NCI-H748 (cell line): ENCODE results near the gene AKIRIN1.
"Not testable (repeated sequence)": the region's sequence is repeated elsewhere in the genome, so short reads cannot be mapped to it uniquely, and the experiment has no call there.

ENCODE experiments used
- DNase-seq: peaks from one replicate; lab custom pipeline; 2025; ENCODE audit not compliant: unreplicated experiment; lab: John Stamatoyannopoulos, UW

The AKIRIN1 gene

DNA sequence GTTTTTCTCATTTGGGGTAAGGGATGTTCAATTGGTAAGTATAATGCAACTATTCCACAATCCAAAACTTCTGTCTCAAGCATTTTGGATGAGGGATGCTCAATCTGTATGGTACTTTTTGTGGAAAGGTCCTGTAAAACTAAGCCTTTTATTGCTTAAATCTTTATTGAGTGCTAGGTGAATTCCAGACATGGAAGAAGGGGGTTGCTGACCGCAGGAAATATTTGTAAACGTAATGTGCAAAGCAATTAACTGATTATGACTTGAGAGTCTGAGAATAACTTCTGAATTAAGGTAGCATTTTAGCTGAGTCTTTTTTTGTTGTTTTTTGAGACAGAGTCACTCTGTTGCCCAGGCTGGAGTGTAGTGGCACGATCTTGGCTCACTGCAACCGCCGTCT lies 3.1 kb downstream of the AKIRIN1 start:
- DNase-seq = no peak

DNA sequence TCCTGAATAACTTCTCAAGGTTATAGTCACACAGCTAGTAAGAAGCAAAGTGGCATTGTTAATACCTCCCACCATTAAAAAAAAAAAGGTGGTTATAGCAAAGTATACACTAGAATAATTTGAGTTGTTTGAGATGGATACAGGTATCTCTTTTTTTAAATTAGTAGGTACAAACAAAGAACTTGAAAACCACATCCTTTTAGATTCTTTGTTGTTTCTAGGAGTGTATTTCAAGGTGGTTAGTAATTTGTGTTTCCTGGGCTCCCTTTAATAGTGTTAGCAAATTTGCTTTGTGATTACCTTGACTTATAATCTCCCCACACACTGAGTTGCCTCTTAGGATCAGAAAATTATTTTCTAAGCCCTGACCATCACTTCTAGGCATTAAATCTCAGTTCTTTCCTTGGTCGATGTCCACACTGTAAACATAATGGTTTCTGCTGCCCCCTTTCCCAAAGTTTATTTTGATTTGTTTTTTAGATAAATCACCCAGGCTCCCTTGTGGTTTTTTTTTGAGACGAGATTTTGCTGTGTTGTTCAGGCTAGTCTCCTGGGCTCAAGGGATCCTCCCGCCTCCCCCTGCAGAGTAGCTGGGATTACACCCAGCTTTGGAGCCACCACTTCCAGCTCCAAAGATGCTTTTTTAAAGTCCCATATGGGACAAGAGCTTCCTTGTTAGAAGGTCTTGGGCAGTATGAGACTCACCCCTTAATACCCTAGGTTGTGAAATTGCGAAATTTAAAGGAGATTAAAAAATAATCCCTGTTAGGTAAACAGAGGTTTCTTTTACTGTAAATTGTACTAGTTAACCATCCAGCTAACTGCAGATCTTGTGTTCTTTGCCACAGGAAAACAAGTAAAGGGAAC lies 6.2 kb downstream of the AKIRIN1 start:
- no peak for DNase-seq

DNA sequence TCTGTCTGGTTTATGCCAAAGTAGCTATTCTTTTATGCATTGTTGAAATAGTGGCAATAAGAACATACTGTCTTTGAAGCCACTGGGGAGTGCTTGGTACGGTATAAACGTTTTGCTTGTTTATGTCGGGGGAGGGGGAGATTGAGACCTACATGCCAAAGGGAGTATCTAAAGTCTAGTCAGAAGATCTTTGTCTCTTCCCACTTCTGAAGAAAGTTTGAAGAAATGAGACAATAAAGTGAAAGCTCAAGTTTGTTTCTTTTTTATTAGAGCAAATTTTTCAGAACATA lies 6.8 kb downstream of the AKIRIN1 start:
- DNase-seq = no peak

DNA sequence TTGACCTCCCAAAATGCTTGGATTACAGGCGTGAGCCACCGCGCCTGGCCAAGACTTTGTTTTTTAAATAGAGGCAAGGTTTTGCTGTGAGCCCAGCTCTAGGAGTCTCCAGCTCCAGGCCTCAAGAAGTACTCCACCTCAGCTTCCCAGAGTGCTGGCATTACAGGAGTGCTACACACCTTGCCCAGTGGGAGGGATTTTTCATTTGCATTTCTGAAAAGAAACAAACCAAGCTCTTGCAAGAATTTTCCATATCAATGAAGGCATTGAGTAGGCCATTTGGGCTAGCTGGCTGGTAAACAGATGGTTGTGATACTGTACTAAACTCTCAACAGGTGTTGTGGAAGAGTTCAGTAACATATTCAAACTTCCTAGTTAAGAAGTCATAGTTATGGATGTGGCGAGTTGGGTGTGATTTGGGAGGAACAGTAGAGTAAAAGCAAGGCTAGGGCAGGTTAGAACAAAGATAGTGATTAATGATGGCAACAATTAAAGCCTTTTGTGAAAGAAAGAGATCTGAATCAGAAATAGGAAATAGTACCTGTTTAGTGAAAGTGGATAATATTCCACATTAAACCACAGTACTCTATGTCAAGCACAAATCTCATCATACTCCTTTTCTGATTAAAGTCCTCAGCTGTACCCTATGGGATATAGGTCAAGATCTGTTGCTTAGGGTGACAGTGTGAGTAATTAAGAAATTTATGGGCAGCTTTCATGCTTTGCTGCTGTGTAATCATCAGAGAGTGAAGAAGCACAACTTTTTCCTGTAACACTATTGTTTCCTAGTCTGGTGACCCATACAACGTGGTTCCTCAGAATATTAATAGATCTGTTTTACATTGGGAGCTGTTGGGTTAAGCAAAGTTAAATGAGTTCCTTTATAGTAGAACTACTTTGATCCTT lies 10.7 kb downstream of the AKIRIN1 start:
- DNase-seq = no peak

DNA sequence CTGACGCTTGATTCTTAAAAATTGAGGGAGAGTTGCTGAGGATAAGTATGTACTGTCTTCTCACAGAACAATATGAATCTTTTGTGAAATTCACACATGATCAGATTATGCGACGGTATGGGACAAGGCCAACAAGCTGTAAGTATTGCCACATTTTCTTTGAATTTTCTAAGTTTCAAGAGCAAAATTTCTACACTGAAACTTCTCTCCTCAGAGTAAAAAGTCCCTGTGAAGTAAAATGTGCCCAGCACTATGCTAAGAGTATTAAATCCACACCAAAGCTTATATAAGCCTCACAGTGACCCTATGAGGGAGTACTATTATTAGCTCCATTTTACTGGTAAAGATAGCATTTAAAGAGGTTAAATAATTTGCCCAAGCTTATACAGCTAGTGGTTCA lies 12.2 kb downstream of the AKIRIN1 start:
- DNase-seq = no peak

DNA sequence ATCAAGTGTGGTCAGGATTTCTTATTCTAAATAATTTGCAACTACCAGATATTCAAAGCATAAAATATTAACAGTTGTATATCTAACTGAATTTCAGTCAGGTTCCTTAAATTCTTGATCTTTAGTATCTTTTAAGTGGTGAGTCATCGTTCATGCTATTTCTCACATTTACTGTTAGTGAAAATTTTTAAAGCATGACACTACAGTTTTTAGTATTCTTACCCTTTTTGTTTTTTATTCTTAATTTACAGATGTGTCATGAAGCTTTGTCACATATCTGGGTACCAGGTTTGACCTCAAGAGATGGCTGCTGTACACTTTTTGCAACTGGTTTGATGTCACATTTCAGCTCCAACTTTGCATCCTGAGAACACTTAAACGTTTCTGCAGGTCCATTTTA lies 12.7 kb downstream of the AKIRIN1 start:
- DNase-seq = no peak

DNA sequence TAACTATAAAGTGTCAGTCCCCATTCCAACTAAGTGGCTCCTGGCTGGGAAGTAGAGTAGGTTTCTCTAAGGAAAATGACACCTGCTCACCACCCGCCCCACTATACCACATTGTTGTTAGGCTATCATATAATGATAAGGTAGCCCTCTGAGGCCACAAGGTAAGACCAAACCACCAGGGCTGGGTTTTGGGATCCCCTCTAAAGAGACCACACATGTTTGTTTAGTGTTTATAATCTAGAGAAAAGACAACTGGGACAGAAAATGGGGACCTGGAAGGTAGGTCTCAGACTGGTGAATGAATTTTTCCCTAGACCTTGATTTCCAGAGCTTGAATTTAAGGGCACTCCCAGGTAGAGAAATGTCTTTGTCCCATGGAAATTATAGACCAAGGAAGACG lies 15.2 kb downstream of the AKIRIN1 start:
- DNase-seq = no peak

DNA sequence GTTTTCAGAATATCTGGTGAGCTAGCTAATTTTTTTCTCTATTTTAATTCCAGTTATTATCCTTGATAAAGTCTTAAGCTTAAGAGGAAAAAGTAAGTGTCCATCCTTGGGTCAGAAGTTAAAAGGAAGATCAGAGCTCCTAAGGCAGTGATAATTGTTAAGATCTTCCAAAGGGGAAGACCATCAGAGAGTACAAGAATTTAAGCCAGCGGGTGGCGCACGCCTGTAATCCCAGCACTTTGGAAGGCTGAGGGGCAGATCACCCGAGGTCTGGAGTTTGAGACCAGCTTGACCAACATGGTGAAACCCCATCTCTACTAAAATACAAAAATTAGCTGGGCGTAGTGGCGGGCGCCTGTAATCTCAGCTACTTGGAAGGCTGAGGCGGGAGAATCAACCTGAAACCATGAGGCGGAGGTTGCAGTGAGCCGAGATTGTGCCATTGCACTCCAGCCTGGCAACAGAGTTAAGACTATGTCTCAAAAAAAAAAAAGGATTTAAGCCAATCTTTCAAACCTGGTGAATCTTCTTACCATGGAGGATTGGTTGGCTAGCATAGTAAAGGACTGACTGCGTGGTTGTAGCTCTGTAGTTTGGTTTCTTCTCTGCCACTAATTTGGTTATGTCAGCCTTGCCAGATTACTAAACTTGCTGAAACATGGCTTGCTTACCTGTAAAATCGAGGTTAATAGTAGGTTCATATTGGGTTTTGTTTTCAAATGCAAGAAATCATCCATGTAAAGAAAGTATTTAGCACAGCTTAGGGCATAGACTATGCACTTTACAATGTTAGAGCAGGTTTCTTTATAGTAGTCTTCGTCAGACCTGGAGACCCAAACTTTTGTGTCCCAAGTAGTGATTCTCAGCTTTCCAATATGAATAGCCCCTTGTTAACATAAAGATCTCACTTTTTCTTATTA lies 15.9 kb downstream of the AKIRIN1 start:
- DNase-seq = no peak

DNA sequence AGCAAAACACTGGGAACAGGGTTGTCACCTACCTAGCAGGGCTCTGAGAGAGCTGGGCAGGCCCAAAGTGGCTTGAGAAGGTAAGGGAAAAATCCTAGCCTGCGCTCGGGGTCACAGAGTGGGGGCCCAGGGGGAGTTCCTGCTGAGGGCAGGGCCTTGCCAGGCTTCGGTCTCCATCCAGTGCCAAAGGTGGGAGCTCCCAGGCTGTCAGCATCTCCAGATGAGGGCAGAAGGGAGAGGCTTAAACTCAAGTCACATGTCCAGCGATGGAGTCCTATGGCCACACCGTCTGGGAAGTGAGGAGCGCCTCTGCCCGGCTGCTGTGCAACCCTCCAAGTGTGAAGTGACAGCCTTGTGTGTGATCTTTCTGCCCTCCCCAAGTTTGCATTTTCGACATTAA lies 23.9 kb downstream of the AKIRIN1 start:
- not testable (repeated sequence) for DNase-seq

DNA sequence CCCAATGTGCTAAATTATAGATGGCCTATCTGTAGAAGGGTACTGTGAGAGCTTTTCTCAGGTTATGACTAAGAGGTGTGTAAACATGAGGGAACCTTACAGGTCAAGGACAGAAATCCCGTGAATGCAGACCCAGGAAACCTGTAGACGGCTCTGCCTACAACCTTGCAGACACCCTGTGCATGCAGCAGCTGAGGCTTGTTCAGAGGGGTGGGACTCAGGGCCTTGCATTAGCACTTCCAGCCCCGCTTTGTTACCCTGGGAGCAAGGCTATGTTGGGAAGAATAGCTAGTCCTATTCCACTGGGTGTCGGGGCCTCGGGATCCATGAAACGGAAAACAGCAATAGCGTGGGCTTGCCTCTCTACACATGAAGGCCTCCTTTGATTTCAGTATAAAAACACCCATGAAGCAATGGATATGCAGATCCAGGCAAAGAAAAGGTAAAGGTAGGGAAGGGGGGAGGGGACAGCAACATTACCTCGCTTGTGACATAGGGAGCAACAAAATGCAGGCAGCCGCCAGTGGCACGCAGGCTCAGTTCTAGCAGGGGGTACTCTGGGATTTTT lies 25.6 kb downstream of the AKIRIN1 start:
- no peak for DNase-seq

DNA sequence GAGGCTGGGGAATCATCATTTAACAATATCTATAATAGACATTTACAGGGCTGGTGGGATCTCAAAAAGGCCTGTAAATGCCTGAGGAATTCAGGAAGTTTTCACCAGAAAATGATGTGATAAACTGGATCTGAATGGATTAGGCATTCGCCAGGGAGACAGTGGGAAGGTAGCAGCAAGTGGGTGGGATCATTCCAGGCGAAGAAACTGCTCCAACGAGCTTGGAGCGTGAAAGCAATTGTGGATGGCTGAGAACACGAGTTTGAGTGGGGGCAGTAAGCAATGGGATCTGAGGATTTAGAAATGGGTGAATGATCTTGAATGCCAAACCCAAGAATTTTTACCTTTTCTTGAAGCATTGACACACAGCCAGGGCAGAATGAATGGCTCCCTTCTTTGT lies 26.2 kb downstream of the AKIRIN1 start:
- DNase-seq = no peak

DNA sequence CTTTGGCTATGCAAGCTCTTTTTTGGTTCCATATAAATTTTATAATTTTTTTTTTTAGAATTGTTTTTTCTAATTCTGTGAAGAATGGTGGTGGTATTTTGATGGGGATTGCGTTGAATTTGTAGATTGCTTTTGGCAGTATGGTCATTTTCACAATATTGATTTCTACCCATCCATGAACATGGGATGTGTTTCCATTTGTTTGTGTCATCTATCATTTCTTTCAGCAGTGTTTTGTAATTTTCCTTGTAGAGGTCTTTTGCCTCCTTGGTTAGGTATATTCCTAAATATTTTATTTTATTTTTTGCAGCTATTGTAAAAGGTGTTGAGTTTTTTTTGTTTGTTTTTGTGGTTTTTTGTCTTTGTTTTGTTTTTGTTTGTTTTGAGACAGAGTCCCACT lies 29.4 kb downstream of the AKIRIN1 start:
- not testable (repeated sequence) for DNase-seq

DNA sequence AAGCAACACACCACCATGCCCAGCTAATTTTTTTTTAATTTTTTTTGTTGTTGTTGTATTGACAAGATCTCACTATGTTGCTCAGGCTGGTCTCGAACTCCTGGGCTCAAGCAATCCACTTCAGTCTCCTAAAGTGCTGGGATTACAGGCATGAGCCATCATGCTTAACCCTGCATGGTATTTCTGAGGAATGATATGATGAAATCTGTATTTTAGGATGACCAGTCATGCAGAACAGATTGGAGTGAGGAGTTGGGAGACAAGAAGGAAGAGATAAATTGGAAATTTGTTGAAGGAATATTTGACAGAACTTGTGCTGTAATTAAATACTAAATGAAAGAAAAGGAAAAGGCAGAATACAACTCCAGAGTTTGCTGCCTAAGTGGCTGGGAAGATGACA lies 30.4 kb downstream of the AKIRIN1 start:
- no peak for DNase-seq

DNA sequence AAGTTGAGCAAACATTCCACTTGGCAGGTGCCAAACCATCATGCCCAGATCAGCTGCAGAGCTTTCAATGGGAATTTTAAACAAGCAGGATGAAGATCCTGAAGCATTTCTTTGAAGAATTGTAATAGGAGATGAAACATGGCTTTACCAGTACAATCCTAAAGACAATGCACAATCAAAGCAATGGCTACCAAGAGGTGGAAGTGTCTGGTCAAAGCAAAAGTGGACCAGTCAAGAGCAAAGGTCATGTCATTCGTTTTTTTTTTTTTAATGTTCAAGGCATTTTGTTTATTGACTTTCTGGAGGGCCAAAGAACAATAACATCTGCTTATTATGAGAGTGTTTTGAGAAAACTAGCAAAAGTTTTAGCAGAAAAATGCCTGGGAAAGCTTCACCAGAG lies 32.1 kb downstream of the AKIRIN1 start:
- DNase-seq = no peak

DNA sequence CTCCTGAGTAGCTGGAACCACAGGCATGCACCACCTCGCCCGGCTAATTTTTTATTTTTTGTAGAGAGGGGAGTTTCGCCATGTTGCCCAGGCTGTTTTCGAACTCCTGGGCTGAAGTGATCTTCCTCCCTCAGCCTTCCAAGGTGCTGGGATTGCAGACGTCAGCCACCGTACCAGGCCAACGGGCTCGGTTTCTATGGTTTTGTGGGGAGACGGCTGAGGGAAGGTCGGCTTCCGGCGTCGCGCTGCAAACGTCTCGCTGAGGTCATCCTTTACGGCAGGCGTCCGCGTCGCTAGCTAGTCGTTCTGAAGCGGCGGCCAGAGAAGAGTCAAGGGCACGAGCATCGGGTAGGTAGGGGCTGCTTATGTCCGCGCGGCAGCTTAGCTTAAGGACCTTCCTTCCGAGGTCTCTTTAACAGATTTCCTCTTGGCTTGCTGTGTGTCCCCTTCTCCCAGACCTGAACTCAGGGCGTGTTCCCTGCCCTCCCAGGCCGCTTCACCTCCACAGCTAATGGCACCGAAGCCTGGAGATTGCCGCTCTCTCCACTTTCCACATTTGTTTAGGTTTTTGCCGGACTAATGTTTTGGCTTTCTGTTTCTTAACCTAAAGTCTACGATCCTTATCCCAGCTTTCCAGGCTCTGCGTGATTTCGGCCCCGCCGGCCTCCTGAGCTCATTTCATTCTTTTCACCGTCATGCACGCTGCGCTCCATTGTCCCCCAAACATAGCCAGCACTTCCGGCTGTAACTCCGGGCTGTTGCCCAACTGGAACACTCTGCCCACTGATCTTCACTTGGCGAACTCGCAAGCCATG lies 35.2 kb downstream of the AKIRIN1 start, which contains the start of gene NDUFS5:
Gene NDUFS5 (plus strand): TSS at position 300 of the 815 bp plus-strand sequence. CDS start 2,375 bp downstream, outside the sequence.
- DNase-seq = peak; percentile 87

DNA sequence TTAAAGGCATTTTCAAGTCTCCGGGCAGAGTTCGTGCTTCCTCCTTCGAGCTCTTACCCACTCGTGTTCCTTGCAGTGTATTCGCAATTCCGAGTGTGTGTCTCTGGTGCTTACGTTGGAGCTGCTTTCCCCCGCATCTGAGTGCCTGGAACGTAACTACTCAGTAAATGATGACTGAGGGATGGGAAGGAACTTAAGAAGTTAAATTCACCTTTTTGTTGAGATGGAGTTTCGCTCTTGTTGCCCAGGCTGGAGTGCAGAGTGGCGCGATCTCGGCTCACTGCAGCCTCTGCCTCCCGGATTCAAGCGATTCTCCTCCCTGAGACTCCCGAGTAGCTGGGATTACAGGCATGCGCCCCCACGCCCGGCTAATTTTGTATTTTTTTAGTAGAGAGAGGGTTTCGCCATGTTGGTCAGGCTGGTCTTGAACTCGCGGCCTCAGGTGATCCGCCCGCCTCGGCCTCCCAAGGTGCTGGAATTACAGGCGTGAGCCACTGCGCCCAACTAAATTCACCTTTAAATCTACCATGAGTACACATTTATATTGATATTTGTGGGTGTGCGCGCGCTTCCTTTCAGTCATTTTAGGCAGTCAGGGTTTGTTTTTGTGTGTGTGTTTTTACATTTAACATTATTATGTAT lies 35.9 kb downstream of the AKIRIN1 start:
- DNase-seq = peak; percentile 41

DNA sequence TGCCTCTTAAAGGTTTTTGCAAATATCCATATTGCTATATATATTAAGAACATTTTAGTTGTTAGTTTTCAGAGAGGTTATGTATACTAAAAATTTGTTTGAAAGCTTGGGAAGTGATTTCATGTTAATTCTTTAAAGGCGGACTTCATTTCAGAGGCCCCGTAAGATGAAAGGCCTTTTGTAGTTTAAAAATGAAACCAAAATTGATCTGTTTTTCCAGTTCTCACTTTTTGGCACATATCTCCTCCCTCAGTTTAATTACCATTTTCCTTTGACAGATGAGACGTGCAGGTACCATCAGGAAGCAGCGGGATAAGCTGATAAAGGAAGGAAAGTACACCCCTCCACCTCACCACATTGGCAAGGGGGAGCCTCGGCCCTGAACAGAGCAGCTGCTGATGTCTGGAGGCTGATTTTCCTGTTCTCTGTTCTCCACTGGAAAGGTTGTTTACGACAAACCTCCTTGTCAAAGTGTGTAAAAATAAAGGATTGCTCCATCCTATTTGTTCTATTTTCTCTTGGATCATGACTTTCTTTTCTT lies 43.1 kb downstream of the AKIRIN1 start:
- DNase-seq = no peak

DNA sequence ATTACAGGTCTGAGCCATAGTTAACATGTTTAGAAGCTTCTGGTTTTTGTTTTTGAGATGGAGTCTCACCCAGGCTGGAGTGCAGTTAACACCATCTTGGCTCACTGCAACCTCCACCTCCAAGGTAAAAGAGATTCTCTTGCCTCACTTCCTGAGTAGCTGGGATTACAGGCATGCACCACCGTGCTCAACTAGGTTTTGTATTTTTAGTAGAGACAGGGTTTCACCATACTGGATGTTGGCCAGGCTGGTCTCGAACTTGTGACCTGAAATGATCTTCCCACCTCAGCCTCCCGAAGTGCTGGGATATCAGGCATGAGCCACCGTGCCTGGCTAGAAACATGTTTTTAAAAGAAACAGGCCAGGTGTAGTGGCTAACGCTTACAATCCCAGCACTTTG lies 45.6 kb downstream of the AKIRIN1 start:
- DNase-seq = no peak

DNA sequence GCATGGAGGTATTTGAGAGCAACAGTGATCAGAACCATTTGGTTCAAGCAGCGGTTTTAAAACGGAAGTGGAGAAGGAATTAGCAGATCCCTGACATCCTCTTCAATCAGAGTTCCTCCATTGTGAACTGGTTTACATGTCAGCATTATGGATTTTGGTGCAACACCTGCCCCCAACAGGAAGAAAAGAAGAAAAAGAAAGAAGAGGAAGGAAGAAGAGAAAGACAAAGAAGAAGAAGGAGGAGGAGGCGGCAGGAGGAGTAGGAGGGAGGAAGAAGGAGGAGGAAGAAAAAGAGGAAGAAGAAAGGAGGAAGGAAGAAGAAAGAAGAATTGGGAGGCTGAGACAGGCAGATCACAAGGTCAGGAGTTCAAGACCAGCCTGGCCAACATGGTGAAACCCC lies 52.4 kb downstream of the AKIRIN1 start:
- DNase-seq = no peak
